HFFc6 (cell line): ENCODE measurements around the gene CEP162. TPM values are rescaled to one million over a fixed set of nuclear protein-coding genes. Genes with fewer than 3 reads are reported as not detected.
A peak's percentile ranks its signal among the peaks of the same experiment; 100 is the strongest.
"Not testable (repeated sequence)": the region's sequence is repeated elsewhere in the genome, so short reads cannot be mapped to it uniquely, and the experiment has no call there.

Experiments
- DNase-seq: peaks from one replicate; pipeline ENCODE4 v3.0.0-alpha.2; 2018
- H3K27ac Mint-ChIP-seq: 2 replicates; pipeline ENCODE4 v1.8.0; 2020; ENCODE audit warnings: mild to moderate bottlenecking, mixed read lengths
- H3K27me3 Mint-ChIP-seq: 2 replicates; pipeline ENCODE4 v1.8.0; 2021; ENCODE audit warnings: mild to moderate bottlenecking, moderate library complexity, mixed read lengths; ENCODE audit not compliant: insufficient read depth
- H3K36me3 Mint-ChIP-seq: 2 replicates; pipeline ENCODE4 v1.8.0; 2021; ENCODE audit warnings: low read depth, mixed read lengths
- H3K4me1 Mint-ChIP-seq: 2 replicates; pipeline ENCODE4 v1.8.0; 2020; ENCODE audit warnings: low read depth, mixed read lengths
- H3K4me3 Mint-ChIP-seq: 2 replicates; pipeline ENCODE4 v1.8.0; 2020; ENCODE audit warnings: mild to moderate bottlenecking, moderate library complexity, mixed read lengths
- H3K9me3 Mint-ChIP-seq: 2 replicates; pipeline ENCODE4 v1.8.0; 2020; ENCODE audit warnings: mild to moderate bottlenecking, mixed read lengths
- CTCF ChIP-seq: fragments of 200-600 bp; sonication (generic); IDR thresholded peaks from 2 replicates; pipeline ENCODE4 v1.5.0; 2021; ENCODE audit warnings: antibody characterized with exemption, mild to moderate bottlenecking
- total RNA-seq, 6 experiments: library from RNA; stranded (reverse); fragmentation: NEBNext Ultra II Directional; extraction: Animal tissue kit (Norgen Biotek cat#: 25700); gene quantifications; 2 replicates in 1 of 6; 3 replicates in 5 of 6; pipeline ENCODE4 v1.2.3, GENCODE V29; 2021

CEP162 gene
- total RNA-seq, 6 experiments from 2014 or later = 2.1 to 3.7 (median 3.1) TPM

- no peaks in the 10 kb centered on the region for H3K9me3 Mint-ChIP-seq
- DNase-seq = no peak
- TF ChIP-seq CTCF = no peak
- H3K4me3 Mint-ChIP-seq = no peak overlapping the region
- H3K36me3 Mint-ChIP-seq = no peaks in the 10 kb centered on the region
- no peaks in the 10 kb centered on the region for H3K4me1 Mint-ChIP-seq
- no peak overlapping the region for H3K27ac Mint-ChIP-seq
- H3K27me3 Mint-ChIP-seq = peaks cover 10% of the 10 kb centered on the region
These were observed 24.6 kb upstream of the CEP162 start for GRCh38 chr6:84251891-84252539.

GRCh38 chr6:84249724-84250123, 22.3 kb upstream of the CEP162 start:
- Mint-ChIP-seq H3K4me3 (no peak overlapping the region), H3K9me3 (no peaks in the 10 kb centered on the region), H3K36me3 (no peaks in the 10 kb centered on the region), H3K4me1 (no peaks in the 10 kb centered on the region), H3K27ac (no peak overlapping the region), H3K27me3 (peaks cover 10% of the 10 kb centered on the region)
- no peak for TF ChIP-seq CTCF
- no peak for DNase-seq

GRCh38 chr6:84244416-84245081, 17.1 kb upstream of the CEP162 start:
- H3K36me3 Mint-ChIP-seq, H3K27ac Mint-ChIP-seq, H3K27me3 Mint-ChIP-seq, H3K4me1 Mint-ChIP-seq, DNase-seq, H3K4me3 Mint-ChIP-seq, H3K9me3 Mint-ChIP-seq: not testable (repeated sequence)

- Mint-ChIP-seq H3K9me3 (no peaks in the 10 kb centered on the region), H3K4me1 (no peaks in the 10 kb centered on the region), H3K36me3 (no peaks in the 10 kb centered on the region), H3K27ac (no peak overlapping the region), H3K4me3 (no peak overlapping the region), H3K27me3 (peaks cover 3% of the 10 kb centered on the region; the same call in 1 of the 2 replicates)
- no peak for DNase-seq
- peak; percentile 59 for TF ChIP-seq CTCF
These were observed 15.8 kb upstream of the CEP162 start for GRCh38 chr6:84243240-84243639.

- Mint-ChIP-seq H3K27me3 (peaks cover 1% of the 10 kb centered on the region; the same call in 1 of the 2 replicates), H3K9me3 (no peaks in the 10 kb centered on the region), H3K4me1 (no peaks in the 10 kb centered on the region), H3K27ac (no peak overlapping the region), H3K4me3 (no peak overlapping the region), H3K36me3 (no peaks in the 10 kb centered on the region)
- DNase-seq = no peak
- no peak for TF ChIP-seq CTCF
These were observed 14.8 kb upstream of the CEP162 start for GRCh38 chr6:84242265-84242664.

GRCh38 chr6:84228198-84228543, 728 bp upstream of the CEP162 start:
- Mint-ChIP-seq H3K36me3 (no peaks in the 10 kb centered on the region), H3K27me3 (peaks cover 6% of the 10 kb centered on the region), H3K4me1 (peaks cover 29% of the 10 kb centered on the region), H3K4me3 (peak overlapping the region; percentile 94), H3K27ac (no peak overlapping the region), H3K9me3 (no peaks in the 10 kb centered on the region)
- no peak for DNase-seq
- TF ChIP-seq CTCF = no peak; the same call in none of the 2 replicates
